Measurements from ENCODE around the gene DNMT3A. TPM values are rescaled to one million over a fixed set of nuclear protein-coding genes. Genes with fewer than 3 reads are reported as not detected.
A peak's percentile ranks its signal among the peaks of the same experiment; 100 is the strongest.

The DNMT3A gene
- total and polyA plus RNA-seq, 4 donors, result 33.7 to 52.3 (median 43.0) TPM

DNA sequence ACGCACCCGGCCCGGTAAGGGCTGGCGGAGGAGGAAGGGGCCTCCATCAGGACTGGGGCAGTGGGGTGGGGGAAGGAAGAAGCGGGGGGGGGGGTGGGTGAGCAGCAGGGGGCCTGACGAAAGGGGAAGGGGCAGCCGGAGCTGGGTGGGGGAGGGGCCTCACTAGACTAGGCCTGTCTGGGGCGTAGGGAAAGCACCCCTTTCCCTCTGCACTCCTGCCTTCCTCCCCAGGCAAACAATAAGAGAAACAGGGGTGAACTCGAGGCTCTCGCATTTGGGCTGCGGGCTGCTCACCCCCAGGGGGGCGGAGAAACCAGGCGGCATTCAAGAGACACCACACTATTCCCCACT, 90.7 kb downstream of the DNMT3A start:
- Histone ChIP-seq H3K36me3 (ENCODE audit: control insufficient read depth, insufficient read depth, low read length) (peaks cover 57% of the 10 kb centered on the region), H3K4me1 (ENCODE audit: control insufficient read depth, insufficient read depth, low read length) (peaks cover 34% of the 10 kb centered on the region), H3K27ac (ENCODE audit: low read depth, low read length) (peak overlapping the region; percentile 88), H3K9me3 (ENCODE audit: control insufficient read depth, insufficient read depth, low read length) (no peaks in the 10 kb centered on the region), H3K27me3 (ENCODE audit: control insufficient read depth, insufficient read depth, low read length) (no peaks in the 10 kb centered on the region), H3K4me3 (ENCODE audit: low read depth, low read length) (peak overlapping the region; percentile 60)
- 6% methylated on average over 6 of the region's 13 CpGs for WGBS (ENCODE audit: insufficient coverage)
- DNase-seq (ENCODE audit: low read depth in 4 of 6, low spot score in 6 of 6), result peak in 1 of 6 donors; percentile 57

DNA sequence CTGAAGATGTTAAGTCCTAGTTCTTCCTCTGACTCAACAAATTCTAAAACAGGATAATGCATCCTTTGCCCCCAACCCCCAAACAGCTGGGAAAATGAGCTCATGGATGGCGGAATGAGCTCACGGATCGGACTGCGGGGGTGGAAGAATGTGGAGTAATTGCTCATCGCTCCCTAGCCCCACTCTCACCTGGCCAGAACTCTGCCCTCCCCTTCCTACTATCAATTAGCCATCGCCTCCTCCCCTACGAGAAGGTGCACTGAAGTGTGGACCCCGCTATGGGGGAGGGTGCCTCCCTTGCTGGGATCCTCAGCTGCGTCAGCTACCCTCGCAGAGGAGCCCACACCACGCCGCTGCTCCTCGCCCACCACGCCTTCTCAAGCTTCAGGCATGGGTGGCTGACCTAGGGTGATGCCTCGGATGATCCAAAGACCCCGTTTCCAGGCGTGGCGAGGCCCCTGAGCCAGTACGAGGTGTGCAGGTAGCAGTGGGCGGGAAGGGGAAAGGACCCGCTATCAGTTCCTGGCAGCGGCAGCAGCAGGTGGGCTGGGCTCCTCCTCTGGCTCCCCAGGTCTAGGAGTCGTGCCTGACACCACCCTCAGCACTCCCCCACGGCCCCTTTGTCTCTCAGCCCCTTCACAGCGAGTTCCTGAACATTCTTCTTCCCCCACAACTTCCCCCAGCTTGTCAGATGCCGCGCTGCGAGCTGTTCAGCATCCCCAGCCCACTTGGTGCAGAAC, 91.2 kb downstream of the DNMT3A start:
- DNase-seq (ENCODE audit: low read depth in 4 of 6, low spot score in 6 of 6), result peak in 2 of 6 donors; percentile 40 to 50
- WGBS (ENCODE audit: insufficient coverage), result 48% methylated on average over 16 of the region's 28 CpGs

DNA sequence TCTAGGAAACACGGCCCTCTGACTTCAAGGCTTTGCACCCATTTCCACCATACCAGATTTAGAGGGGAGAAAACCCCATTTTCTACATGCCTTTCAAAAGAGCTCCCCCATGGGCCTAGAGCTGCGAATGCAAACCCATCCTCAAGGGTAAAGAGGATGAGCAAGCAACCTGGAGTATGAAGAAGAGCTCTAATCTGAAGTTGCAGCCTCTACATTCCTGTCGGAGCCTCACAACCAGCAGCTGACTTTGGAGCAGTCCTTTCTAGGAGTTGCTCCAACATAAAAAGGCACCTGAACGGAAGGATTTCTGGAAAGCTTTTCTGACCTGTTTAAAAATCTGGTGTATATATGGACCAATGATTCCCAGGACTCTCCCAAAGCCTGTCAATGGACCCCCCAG, 91.9 kb downstream of the DNMT3A start:
- Histone ChIP-seq H3K36me3 (ENCODE audit: control insufficient read depth, insufficient read depth, low read length) (peaks cover 63% of the 10 kb centered on the region), H3K27ac (ENCODE audit: low read depth, low read length) (no peak overlapping the region), H3K27me3 (ENCODE audit: control insufficient read depth, insufficient read depth, low read length) (no peaks in the 10 kb centered on the region), H3K4me1 (ENCODE audit: control insufficient read depth, insufficient read depth, low read length) (peaks cover 33% of the 10 kb centered on the region), H3K9me3 (ENCODE audit: control insufficient read depth, insufficient read depth, low read length) (no peaks in the 10 kb centered on the region), H3K4me3 (ENCODE audit: low read depth, low read length) (no peak overlapping the region)
- WGBS (ENCODE audit: insufficient coverage), result 88% methylated on average over 2 of the region's 4 CpGs
- DNase-seq (ENCODE audit: low read depth in 4 of 6, low spot score in 6 of 6), result no peak

More for the DNA sequence above, 91.2 kb downstream of the DNMT3A start:
- Histone ChIP-seq H3K4me1 (ENCODE audit: control insufficient read depth, insufficient read depth, low read length) (peaks cover 33% of the 10 kb centered on the region), H3K36me3 (ENCODE audit: control insufficient read depth, insufficient read depth, low read length) (peaks cover 58% of the 10 kb centered on the region), H3K9me3 (ENCODE audit: control insufficient read depth, insufficient read depth, low read length) (no peaks in the 10 kb centered on the region), H3K27me3 (ENCODE audit: control insufficient read depth, insufficient read depth, low read length) (no peaks in the 10 kb centered on the region), H3K27ac (ENCODE audit: low read depth, low read length) (no peak overlapping the region), H3K4me3 (ENCODE audit: low read depth, low read length) (no peak overlapping the region)

DNA sequence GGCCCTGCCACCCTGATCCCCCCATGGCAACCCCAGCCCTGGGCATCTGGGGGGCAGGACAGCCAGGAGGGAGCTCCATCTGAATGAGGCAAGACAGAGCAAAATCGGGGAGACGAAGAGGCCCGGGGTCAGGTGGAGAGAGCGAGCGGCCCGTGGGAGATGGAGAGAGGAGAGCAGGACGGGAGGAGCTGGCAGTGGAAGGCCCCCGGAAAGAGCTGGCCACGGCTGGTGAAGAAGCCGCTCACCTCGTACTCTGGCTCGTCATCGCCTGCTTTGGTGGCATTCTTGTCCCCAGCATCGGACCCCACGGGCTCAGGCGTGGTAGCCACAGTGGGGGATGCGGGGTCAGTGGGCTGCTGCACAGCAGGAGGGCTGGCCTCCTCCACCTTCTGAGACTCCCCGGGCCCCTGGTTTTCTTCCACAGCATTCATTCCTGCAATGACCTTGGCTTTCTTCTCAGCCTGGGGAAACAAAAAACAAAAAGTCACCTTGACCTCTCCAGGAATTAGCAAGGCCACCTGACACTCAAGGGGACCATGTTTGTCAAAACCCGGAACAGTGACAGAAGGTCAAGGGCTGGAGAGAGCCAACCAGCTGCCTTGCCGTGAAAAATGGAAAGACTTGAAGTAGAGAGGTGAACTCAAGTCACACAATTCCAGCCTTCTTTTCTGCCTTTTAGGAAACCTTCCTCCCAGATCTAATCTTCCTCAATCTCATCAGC, 93.8 kb downstream of the DNMT3A start:
- H3K27me3 ChIP-seq (ENCODE audit: control insufficient read depth, insufficient read depth, low read length), result no peaks in the 10 kb centered on the region
- whole genome bisulfite sequencing (ENCODE audit: insufficient coverage), result 89% methylated on average over 18 of the region's 20 CpGs

DNA sequence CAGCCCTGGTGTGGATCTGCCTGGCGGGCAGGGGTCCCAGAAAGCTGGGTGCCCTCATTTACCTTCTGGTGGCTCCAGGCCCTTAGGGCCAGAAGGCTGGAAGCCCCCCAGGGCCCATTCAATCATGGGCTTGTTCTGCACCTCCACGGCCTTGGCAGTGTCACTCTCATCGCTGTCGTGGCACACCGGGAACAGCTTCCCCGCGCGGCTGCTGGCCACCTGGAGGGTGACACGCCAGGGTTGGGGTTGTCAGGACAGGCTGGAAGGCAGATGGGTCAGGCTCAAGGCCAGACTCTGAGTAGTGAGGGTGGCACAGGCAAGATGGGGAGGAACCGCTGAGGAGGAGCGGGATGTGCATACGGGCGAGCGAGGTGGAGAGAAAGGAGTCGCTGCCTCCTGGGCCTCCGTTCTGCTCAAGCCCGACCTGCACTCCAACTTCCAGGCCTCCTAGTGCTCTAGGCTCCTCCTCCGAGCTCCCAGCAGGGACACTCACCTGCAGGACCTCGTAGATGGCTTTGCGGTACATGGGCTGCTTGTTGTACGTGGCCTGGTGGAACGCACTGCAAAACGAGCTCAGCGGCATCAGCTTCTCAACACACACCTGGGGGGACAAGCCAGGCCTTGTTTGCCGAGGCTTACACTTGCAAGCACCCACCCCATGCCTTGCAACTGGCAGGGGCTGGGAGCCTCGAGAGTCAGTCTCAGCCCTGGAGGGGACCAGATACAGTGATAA, 95.0 kb downstream of the DNMT3A start:
- H3K27ac ChIP-seq (ENCODE audit: low read depth, low read length), result no peak overlapping the region

More for the DNA sequence above, 93.8 kb downstream of the DNMT3A start:
- H3K27ac ChIP-seq (ENCODE audit: low read depth, low read length), result no peak overlapping the region
- DNase-seq (ENCODE audit: low read depth in 4 of 6, low spot score in 6 of 6), result no peak
- H3K9me3 ChIP-seq (ENCODE audit: control insufficient read depth, insufficient read depth, low read length), result no peaks in the 10 kb centered on the region
- H3K36me3 ChIP-seq (ENCODE audit: control insufficient read depth, insufficient read depth, low read length), result peaks cover 66% of the 10 kb centered on the region
- no peak overlapping the region for H3K4me3 ChIP-seq (ENCODE audit: low read depth, low read length)
- H3K4me1 ChIP-seq (ENCODE audit: control insufficient read depth, insufficient read depth, low read length), result peaks cover 25% of the 10 kb centered on the region

DNA sequence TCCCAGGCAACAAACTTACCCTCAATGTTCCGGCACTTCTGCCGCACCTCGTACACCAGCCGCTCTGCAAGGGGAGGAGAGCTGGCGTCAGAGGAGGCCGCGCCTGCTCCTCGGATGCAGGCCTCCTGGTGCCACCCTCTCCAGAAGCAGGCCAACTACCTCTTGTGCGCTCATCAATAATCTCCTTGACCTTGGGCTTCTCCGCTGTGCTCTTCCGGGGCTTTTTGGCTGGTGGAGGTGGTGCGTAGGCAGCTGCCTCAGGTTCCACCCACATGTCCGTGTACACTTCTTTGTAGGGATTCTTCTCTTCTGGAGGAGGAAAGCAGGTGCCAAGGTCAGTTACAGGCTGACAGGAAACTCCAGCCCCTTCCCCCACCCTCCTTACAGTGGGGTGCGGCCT, 95.7 kb downstream of the DNMT3A start:
- H3K9me3 ChIP-seq (ENCODE audit: control insufficient read depth, insufficient read depth, low read length), result no peaks in the 10 kb centered on the region
- H3K36me3 ChIP-seq (ENCODE audit: control insufficient read depth, insufficient read depth, low read length), result peaks cover 71% of the 10 kb centered on the region
- H3K4me1 ChIP-seq (ENCODE audit: control insufficient read depth, insufficient read depth, low read length), result peaks cover 8% of the 10 kb centered on the region
- H3K4me3 ChIP-seq (ENCODE audit: low read depth, low read length), result no peak overlapping the region
- no peak overlapping the region for H3K27ac ChIP-seq (ENCODE audit: low read depth, low read length)
- WGBS (ENCODE audit: insufficient coverage), result 94% methylated on average over 10 of the region's 14 CpGs
- no peaks in the 10 kb centered on the region for H3K27me3 ChIP-seq (ENCODE audit: control insufficient read depth, insufficient read depth, low read length)
- DNase-seq (ENCODE audit: low read depth in 4 of 6, low spot score in 6 of 6), result no peak

More for the DNA sequence above, 95.0 kb downstream of the DNMT3A start:
- Histone ChIP-seq H3K9me3 (ENCODE audit: control insufficient read depth, insufficient read depth, low read length) (no peaks in the 10 kb centered on the region), H3K4me1 (ENCODE audit: control insufficient read depth, insufficient read depth, low read length) (peaks cover 15% of the 10 kb centered on the region), H3K27me3 (ENCODE audit: control insufficient read depth, insufficient read depth, low read length) (no peaks in the 10 kb centered on the region), H3K4me3 (ENCODE audit: low read depth, low read length) (no peak overlapping the region), H3K36me3 (ENCODE audit: control insufficient read depth, insufficient read depth, low read length) (peaks cover 69% of the 10 kb centered on the region)
- no peak for DNase-seq (ENCODE audit: low read depth in 4 of 6, low spot score in 6 of 6)
- 91% methylated on average over 25 of the region's 26 CpGs for WGBS (ENCODE audit: insufficient coverage)

DNA sequence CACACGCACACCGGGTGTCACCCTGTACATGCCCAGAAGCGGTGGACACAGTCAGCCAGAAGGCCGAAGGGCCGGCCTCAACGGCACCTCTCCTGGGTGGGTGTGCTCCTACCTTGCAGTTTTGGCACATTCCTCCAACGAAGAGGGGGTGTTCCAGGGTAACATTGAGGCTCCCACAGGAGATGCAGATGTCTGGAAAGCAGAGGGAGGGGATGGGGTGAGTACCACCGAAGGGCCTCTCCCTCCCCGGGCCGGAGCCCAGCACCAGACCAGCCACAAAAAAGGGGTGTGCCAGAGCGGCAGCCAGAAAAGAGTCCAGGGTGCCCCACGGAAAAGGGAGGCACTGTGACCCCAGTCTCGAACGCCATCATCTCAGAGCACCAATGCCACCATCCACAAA, 96.6 kb downstream of the DNMT3A start:
- 91% methylated on average over 14 of the region's 14 CpGs for WGBS (ENCODE audit: insufficient coverage)
- no peak overlapping the region for H3K27ac ChIP-seq (ENCODE audit: low read depth, low read length)

DNA sequence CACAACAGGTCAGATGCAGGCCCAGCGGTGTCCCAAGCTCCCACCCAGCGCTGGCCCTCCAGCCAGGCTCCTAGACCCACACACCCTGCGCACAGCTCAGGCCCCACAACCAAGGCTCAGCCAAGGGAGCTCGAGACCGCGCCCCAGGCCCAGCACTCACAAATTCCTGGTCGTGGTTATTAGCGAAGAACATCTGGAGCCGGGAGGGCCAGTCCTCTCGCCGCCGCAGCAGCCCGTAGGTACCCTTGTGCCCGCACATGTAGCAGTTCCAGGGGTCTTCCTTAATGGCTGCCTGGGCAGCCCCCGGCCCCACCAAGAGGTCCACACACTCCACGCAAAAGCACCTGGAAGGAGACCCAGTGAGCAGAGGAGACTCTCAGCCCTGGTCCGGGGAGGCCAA, 97.7 kb downstream of the DNMT3A start:
- no peak for DNase-seq (ENCODE audit: low read depth in 4 of 6, low spot score in 6 of 6)
- Histone ChIP-seq H3K9me3 (ENCODE audit: control insufficient read depth, insufficient read depth, low read length) (no peaks in the 10 kb centered on the region), H3K27me3 (ENCODE audit: control insufficient read depth, insufficient read depth, low read length) (no peaks in the 10 kb centered on the region), H3K27ac (ENCODE audit: low read depth, low read length) (no peak overlapping the region), H3K4me3 (ENCODE audit: low read depth, low read length) (no peak overlapping the region), H3K4me1 (ENCODE audit: control insufficient read depth, insufficient read depth, low read length) (no peaks in the 10 kb centered on the region), H3K36me3 (ENCODE audit: control insufficient read depth, insufficient read depth, low read length) (peaks cover 85% of the 10 kb centered on the region)
- WGBS (ENCODE audit: insufficient coverage), result 96% methylated on average over 17 of the region's 17 CpGs

More for the DNA sequence above, 96.6 kb downstream of the DNMT3A start:
- peaks cover 74% of the 10 kb centered on the region for H3K36me3 ChIP-seq (ENCODE audit: control insufficient read depth, insufficient read depth, low read length)
- no peak for DNase-seq (ENCODE audit: low read depth in 4 of 6, low spot score in 6 of 6)
- H3K27me3 ChIP-seq (ENCODE audit: control insufficient read depth, insufficient read depth, low read length), result no peaks in the 10 kb centered on the region
- H3K4me1 ChIP-seq (ENCODE audit: control insufficient read depth, insufficient read depth, low read length), result no peaks in the 10 kb centered on the region
- no peak overlapping the region for H3K4me3 ChIP-seq (ENCODE audit: low read depth, low read length)
- H3K9me3 ChIP-seq (ENCODE audit: control insufficient read depth, insufficient read depth, low read length), result no peaks in the 10 kb centered on the region

DNA sequence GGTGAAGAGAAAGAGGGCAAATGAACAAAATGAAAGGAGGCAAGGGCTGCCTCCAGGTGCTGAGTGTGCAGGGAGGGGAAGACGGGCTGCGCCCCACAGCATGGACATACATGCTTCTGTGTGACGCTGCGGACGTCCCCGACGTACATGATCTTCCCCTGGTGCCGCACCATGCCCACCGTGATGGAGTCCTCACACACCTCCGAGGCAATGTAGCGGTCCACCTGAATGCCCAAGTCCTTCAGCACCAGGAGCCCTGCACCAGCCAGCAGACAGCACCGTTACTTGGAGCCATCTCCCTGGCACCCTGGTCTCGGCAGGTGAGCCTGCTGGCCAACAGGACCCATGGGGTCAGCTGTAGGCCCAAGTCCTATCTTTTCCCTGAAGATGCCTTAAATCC, 100.3 kb downstream of the DNMT3A start:
- DNase-seq (ENCODE audit: low read depth in 4 of 6, low spot score in 6 of 6), result no peak
- WGBS (ENCODE audit: insufficient coverage), result 97% methylated on average over 13 of the region's 13 CpGs
- H3K36me3 ChIP-seq (ENCODE audit: control insufficient read depth, insufficient read depth, low read length), result peaks cover 93% of the 10 kb centered on the region
- H3K9me3 ChIP-seq (ENCODE audit: control insufficient read depth, insufficient read depth, low read length), result no peaks in the 10 kb centered on the region
- no peaks in the 10 kb centered on the region for H3K27me3 ChIP-seq (ENCODE audit: control insufficient read depth, insufficient read depth, low read length)
- H3K4me1 ChIP-seq (ENCODE audit: control insufficient read depth, insufficient read depth, low read length), result no peaks in the 10 kb centered on the region
- H3K27ac ChIP-seq (ENCODE audit: low read depth, low read length), result no peak overlapping the region
- no peak overlapping the region for H3K4me3 ChIP-seq (ENCODE audit: low read depth, low read length)
